Measurements from ENCODE around the gene MAP3K10.

The MAP3K10 gene

GRCh38 chr19:40249781-40250180 lies 58.6 kb downstream of the MAP3K10 start:
- DNase-seq (ENCODE audit: low spot score): no peak

DNA sequence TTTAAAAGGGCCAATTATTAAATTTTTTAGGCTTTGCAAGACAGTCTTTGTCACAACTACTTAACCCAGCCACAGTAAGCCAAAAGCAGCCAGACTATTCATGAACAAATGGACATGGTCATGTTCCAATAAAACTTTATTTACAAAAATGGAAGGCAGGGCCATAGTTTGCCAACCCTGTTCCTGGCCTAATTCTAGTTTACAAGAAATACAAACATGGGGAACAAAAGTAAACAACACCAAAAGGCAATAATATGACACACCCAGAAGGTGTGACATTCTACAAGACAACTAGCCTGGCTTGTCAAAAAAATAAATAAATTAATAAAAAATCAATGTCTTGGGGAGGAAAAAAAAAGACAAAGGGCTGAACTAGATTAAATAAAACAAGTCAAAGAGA lies 60.0 kb downstream of the MAP3K10 start:
- DNase-seq (ENCODE audit: low spot score): no peak

DNA sequence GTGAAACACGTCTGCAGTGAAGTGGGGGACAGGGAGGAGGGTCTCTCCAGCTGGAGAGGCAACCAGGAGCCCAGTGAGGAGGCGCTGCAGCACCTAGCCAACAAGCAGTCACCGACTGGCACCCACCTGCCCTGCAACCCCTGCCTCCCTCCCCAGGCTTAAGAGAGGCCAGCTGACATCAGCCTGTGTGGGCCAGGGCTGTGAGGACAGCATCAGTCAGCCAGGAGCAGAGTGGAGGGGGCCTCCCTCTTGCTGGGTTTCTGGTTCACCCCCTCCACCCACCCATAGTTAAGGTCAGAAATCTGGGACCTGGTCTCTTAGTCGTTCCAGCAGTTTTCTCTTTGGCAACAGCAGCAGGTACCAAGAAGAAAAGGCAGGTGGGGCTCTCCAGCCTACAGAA lies 60.8 kb downstream of the MAP3K10 start:
- no peak for DNase-seq (ENCODE audit: low spot score)

DNA sequence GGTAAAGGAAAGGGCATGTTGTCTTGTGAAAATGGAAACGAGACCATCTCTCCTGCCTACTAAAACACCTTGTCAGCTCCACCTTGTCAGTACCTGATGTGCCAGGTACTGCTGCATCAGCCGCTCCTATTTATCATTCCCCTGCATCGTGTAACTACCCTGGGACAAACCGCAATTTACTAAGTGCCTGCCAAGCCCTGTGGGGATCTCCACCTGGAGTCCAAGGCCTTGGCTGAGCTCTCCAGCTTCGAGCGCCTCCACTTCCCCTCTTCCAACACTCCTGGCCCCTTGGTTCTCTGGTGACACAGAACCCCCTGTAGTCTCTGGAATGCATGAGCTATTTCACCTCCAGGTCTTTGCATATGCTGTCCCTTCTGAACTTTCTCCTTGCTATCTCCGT lies 61.2 kb downstream of the MAP3K10 start:
- no peak for DNase-seq (ENCODE audit: low spot score)

DNA sequence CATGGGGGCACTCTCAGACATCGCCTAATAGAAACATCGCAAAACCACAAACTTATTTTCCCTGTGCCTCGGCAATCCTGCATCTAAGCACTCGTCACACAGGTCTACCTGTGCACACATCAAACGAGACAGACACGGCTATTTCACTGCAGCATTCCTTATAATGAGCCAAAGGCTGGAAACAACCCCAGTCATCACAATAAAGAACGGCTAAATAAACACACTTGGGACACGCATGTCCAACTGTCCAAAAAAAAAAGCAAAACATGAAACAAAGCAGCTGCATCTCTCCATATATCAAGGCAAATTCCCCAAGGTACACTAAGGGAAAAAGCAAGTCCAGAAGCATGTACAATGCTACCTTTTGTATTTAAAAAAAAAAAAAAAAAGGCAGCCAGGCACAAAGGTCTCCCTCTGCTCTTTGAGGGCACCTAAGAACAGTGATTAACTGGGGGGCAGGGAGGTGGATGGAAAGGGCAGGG lies 62.4 kb downstream of the MAP3K10 start:
- DNase-seq (ENCODE audit: low spot score): no peak

DNA sequence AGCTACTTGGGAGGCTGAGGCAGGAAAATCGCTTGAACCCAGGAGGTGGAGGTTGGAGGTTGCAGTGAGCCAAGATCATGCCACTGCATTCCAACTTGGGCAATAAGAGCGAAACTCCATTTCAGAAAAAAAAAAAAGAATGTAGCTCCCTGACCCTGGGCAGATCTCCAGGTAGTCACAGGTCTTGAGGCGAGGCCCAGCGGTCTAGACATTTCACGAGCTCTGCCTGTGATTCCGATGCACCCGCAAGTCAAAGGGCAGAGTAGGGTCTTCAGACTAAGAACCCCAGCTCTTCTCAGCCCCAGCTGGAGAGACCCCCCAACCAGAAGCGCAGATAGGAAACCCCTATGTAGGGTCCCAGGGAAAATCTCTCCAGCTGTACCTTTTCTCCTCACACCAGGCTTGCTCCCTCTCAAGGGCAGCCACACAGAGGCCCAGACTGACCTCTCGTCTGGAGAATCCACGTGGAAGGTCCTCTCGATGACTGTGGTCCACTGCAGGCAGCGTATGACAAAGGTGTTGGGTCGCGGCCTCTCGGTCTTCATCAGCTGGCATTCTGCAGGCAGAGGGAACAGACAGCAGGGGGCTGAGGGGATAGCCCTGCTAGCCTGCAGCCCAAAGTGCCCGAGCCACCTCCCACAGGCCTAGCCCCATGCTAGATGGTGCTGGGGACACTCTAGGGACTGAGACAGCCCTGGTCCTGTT lies 63.6 kb downstream of the MAP3K10 start:
- DNase-seq (ENCODE audit: low spot score): no peak

- DNase-seq (ENCODE audit: low spot score): no peak
Measured at GRCh38 chr19:40255619-40256166, 64.5 kb downstream of the MAP3K10 start.

- DNase-seq (ENCODE audit: low spot score): no peak
Measured at GRCh38 chr19:40256512-40256911, 65.3 kb downstream of the MAP3K10 start.

DNA sequence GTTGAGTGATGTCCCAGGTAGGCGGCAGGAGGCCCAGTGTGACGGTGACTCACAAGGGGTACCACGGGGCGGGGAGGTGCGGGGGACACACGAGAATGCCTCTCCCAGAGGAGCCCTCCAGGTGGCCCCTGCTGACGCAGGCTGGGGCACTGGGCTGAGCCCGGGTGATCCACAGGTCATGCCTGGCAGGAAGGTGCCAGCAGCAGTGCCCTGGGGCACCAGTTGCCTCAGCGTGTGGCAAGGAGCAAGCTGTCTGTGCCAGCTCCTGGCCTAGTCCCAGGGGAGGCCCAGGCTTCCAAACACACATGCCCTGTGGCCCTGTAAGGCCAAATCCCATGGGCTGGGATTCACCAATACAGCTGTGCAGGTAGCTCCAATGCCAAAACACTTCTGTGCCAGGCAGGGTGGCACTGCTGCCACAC lies 65.9 kb downstream of the MAP3K10 start:
- no peak for DNase-seq (ENCODE audit: low spot score)

GRCh38 chr19:40261631-40262030 lies 70.4 kb downstream of the MAP3K10 start:
- no peak for DNase-seq (ENCODE audit: low spot score)

DNA sequence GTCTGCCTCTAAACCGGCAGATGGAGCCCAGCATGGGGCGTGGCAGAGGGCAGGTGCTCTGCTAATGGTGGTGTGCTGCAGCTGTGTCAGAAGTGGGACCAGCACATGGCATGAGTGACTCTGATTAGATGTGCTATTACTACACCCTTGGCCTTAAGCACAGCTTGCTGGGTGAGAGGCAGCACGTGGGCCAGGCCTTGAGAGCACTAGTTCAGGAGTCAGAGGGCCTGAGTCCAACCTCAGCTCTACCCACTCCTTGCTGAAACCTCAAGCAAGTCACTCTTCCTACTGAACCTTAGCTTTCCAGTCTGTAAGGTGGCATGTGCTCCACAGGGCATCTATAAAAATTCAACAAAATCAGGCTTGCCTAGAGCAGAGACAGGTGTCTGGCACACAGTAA lies 71.2 kb downstream of the MAP3K10 start:
- DNase-seq (ENCODE audit: low spot score): no peak

DNA sequence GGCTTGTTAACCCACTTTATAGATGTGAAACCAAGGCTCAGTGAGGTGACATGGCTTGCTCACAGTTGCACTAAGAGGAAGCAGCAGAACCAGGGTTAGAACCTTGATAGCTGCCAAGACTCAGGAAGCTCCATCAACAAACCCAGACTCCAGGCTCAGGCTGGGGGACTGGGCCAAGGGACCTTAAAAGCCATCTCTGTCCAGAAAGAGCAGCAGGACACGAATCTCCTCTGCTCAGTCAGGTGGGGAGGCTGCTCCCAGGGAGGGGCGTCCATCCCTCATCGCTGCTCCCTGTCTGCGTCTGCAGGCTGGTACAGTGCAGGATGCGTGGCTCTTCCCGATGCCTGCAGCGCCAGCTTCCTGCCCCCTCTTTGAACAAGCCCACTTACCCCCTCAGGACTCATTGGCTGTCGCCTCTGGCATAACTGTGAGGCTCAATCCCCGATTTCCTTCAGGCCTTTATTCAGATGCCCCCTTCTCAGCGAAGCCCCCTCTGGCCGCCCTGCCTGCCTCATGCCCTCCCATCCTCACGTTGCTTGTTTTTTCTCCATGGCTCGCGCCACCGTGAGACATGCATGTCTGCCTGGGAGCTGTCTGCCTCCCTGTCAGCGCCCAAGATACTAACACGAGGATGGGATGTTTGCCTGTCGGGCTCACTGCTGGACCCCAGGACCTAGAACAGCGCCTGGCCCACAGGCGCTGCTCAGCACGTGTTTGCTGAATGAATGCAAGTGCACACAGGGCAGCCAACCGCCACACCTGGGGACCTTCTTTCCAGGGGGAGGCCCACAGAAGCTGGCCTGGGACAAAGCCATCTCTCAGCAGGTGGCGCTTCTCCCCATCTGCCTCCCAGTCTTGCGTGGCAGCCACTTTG lies 72.5 kb downstream of the MAP3K10 start:
- no peak for DNase-seq (ENCODE audit: low spot score)

- DNase-seq (ENCODE audit: low spot score): no peak
Measured at GRCh38 chr19:40264314-40265054, 73.3 kb downstream of the MAP3K10 start.
